SK-N-MC (cell line): Measurements from ENCODE around the gene ZNF618.

Experiments used
- EZH2 ChIP-seq: fragments of 200-600 bp; sonication (generic); IDR thresholded peaks from one replicate; pipeline ENCODE4 v1.6.1; 2017; ENCODE audit warnings: antibody characterized with exemption
- POLR2AphosphoS5 ChIP-seq: IDR thresholded peaks from 2 replicates; pipeline ENCODE4 v1.6.1; 2012; ENCODE audit warnings: mild to moderate bottlenecking, low read depth, low read length, borderline replicate concordance

DNA sequence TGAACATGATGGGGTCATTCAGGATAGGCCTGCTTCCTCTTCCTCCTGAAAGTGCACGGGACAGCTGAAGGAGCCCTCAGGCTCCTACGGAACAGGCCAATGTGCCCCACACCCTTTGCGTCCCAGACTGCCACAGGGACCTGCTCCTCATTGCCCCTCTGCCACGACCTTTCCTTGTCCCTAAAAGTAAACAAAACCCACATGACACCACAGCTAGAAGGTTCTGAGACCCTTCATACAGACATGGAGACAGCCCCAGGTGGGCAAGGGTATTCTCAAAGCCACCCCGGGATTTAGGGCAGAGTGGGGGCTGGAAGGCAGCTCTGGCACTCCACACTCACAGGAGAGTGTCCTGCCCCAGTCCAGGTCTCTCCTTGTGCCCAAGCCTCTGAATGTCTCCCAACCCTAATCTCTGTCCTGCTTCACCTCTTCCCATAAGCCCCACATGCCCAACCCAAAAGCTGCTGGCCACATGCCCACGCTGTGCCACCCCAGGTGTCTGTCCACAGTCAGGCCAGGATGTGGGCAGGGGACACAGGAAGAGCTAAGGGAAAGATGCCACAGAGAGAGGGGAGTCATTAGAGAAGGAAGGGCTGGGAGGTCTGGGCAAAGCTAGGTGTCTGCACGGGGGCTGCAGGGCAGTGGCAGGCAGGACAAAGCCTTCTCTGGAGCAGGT is 201.2 kb downstream of the ZNF618 start:
- TF ChIP-seq POLR2AphosphoS5 (no peak), EZH2 (no peak)
